IMR-90 (cell line): ENCODE data around the gene PTGR1. TPM values are rescaled to one million over a fixed set of nuclear protein-coding genes. Genes with fewer than 3 reads are reported as not detected.

Source experiments
- ATAC-seq: fragments of 200-7000 bp; cut with Tn5 transposase; 2 replicates; pipeline ENCODE4 v1.9.1; 2020; ENCODE audit warnings: low read depth, mild to moderate bottlenecking, moderate library complexity
- BruUV-seq: library from RNA; stranded (reverse); fragments of 400-500 nt; replicated peaks from 2 replicates; lab custom pipeline; 2021; lab: Mats Ljungman, UMichigan
- CTCF ChIA-PET: fragments of 300-600 bp; formaldehyde crosslinking; extraction: SDS; loops from one replicate; lab custom pipeline; 2021; ENCODE audit warnings: antibody characterized with exemption; lab: Yijun Ruan, JAX
- POLR2A ChIA-PET: fragments of 300-600 bp; sonication (Branson Sonifier 250); formaldehyde crosslinking; loops from one replicate; lab custom pipeline; 2022; ENCODE audit warnings: antibody characterized with exemption; ENCODE audit not compliant: unreplicated experiment; lab: Charles Lee
- DNase-seq: peaks from one replicate; pipeline ENCODE4 v3.0.0; 2013
- H2AFZ ChIP-seq: replicated peaks from 2 replicates; pipeline ENCODE3; 2013; ENCODE audit warnings: low read length, mild to moderate bottlenecking; ENCODE audit not compliant: poor library complexity
- H2AK5ac ChIP-seq: 2 replicates; pipeline ENCODE4 v1.6.1; 2013; ENCODE audit warnings: low read depth, low read length, inconsistent platforms
- H2AK9ac ChIP-seq: replicated peaks from 2 replicates; pipeline ENCODE3; 2013; ENCODE audit warnings: mild to moderate bottlenecking, low read depth, low read length, moderate library complexity; ENCODE audit not compliant: poor library complexity
- H2BK120ac ChIP-seq: 2 replicates; pipeline ENCODE4 v1.6.1; 2013; ENCODE audit warnings: low read depth, low read length, inconsistent platforms
- H2BK15ac ChIP-seq: 3 replicates; pipeline ENCODE4 v1.6.1; 2013; ENCODE audit warnings: low read depth, low read length, inconsistent platforms
- H2BK20ac ChIP-seq: 2 replicates; pipeline ENCODE4 v1.6.1; 2013; ENCODE audit warnings: low read depth, mild to moderate bottlenecking, inconsistent platforms, low read length, moderate library complexity
- H2BK5ac ChIP-seq: 2 replicates; pipeline ENCODE4 v1.6.1; 2013; ENCODE audit warnings: mild to moderate bottlenecking, low read depth, low read length, inconsistent platforms; ENCODE audit not compliant: poor library complexity, severe bottlenecking
- H3K14ac ChIP-seq: replicated peaks from 2 replicates; pipeline ENCODE4 v1.6.1; 2013; ENCODE audit warnings: low read depth, low read length, inconsistent platforms
- H3K18ac ChIP-seq: 2 replicates; pipeline ENCODE4 v1.6.1; 2013; ENCODE audit warnings: low read depth, low read length, control low read depth
- H3K23ac ChIP-seq: 2 replicates; pipeline ENCODE4 v1.6.1; 2013; ENCODE audit warnings: low read depth, low read length, inconsistent platforms
- H3K27ac ChIP-seq: 2 replicates; pipeline ENCODE4 v1.5.1; 2013; ENCODE audit warnings: mild to moderate bottlenecking, control low read depth, low read length; ENCODE audit not compliant: insufficient read depth
- H3K27me3 ChIP-seq: 2 replicates; pipeline ENCODE4 v1.6.1; 2013; ENCODE audit warnings: low read length; ENCODE audit not compliant: control insufficient read depth, insufficient read depth
- H3K36me3 ChIP-seq: 2 replicates; pipeline ENCODE4 v1.6.1; 2013; ENCODE audit warnings: low read length, mixed read lengths; ENCODE audit not compliant: control insufficient read depth, insufficient read depth
- H3K4ac ChIP-seq: 2 replicates; pipeline ENCODE4 v1.6.1; 2013; ENCODE audit warnings: low read depth, low read length, inconsistent platforms
- H3K4me1 ChIP-seq: 2 replicates; pipeline ENCODE4 v1.6.1; 2013; ENCODE audit warnings: low read length, mixed read lengths; ENCODE audit not compliant: control insufficient read depth, insufficient read depth
- H3K4me2 ChIP-seq: 2 replicates; pipeline ENCODE4 v1.6.1; 2013; ENCODE audit warnings: low read depth, mild to moderate bottlenecking, control low read depth, low read length, moderate library complexity
- H3K4me3 ChIP-seq: 2 replicates; pipeline ENCODE4 v1.5.1; 2013; ENCODE audit warnings: low read depth, mild to moderate bottlenecking, control low read depth, low read length, moderate library complexity; ENCODE audit not compliant: insufficient read depth
- H3K56ac ChIP-seq: 2 replicates; pipeline ENCODE4 v1.6.1; 2013; ENCODE audit warnings: low read length, inconsistent platforms; ENCODE audit not compliant: insufficient read depth; ENCODE audit errors: extremely low read depth
- H3K79me1 ChIP-seq, 2 experiments: 2 replicates each; pipeline ENCODE4 v1.6.1; 2013; ENCODE audit warnings: low read length in 2 of 2, inconsistent platforms in 1 of 2, low read depth in 1 of 2
- H3K9ac ChIP-seq: 2 replicates; pipeline ENCODE4 v1.6.1; 2013; ENCODE audit warnings: low read depth, low read length, control low read depth
- H3K9me1 ChIP-seq: 2 replicates; pipeline ENCODE4 v1.6.1; 2013; ENCODE audit warnings: low read length, inconsistent platforms; ENCODE audit not compliant: insufficient read depth
- H3K9me3 ChIP-seq: 2 replicates; pipeline ENCODE4 v1.6.1; 2013; ENCODE audit warnings: low read length; ENCODE audit not compliant: control insufficient read depth, insufficient read depth
- H4K20me1 ChIP-seq: 2 replicates; pipeline ENCODE4 v1.6.1; 2013; ENCODE audit warnings: low read length, inconsistent platforms; ENCODE audit not compliant: insufficient read depth
- H4K5ac ChIP-seq: 2 replicates; pipeline ENCODE4 v1.6.1; 2013; ENCODE audit warnings: mild to moderate bottlenecking, low read depth, low read length, control low read depth
- H4K8ac ChIP-seq, 2 experiments: 2 replicates each; pipeline ENCODE4 v1.6.1; 2013; ENCODE audit warnings: low read depth in 2 of 2, low read length in 2 of 2, control low read depth in 1 of 2, inconsistent platforms in 1 of 2
- H4K91ac ChIP-seq: 2 replicates; pipeline ENCODE4 v1.6.1; 2013; ENCODE audit warnings: low read depth, low read length, inconsistent platforms; ENCODE audit not compliant: insufficient read depth
- BHLHE40 ChIP-seq: fragments of 150-350 bp; IDR thresholded peaks from 2 replicates; pipeline ENCODE4 v1.6.1; 2016; ENCODE audit warnings: mild to moderate bottlenecking, low read depth, low read length
- CEBPB ChIP-seq: IDR thresholded peaks from 2 replicates; pipeline ENCODE4 v1.6.1; 2012; ENCODE audit warnings: low read depth, low read length, improper control_type of control experiment
- CHD1 ChIP-seq: IDR thresholded peaks from 2 replicates; pipeline ENCODE4 v1.6.1; 2012; ENCODE audit warnings: low read depth, low read length, improper control_type of control experiment
- FOS ChIP-seq: fragments of 150-350 bp; IDR thresholded peaks from 2 replicates; pipeline ENCODE4 v1.6.1; 2016; ENCODE audit warnings: low read depth, low read length
- MAFK ChIP-seq: IDR thresholded peaks from 2 replicates; pipeline ENCODE4 v1.6.1; 2012; ENCODE audit warnings: low read depth, low read length, improper control_type of control experiment
- MAZ ChIP-seq: IDR thresholded peaks from 2 replicates; pipeline ENCODE4 v1.6.1; 2012; ENCODE audit warnings: low read depth, mild to moderate bottlenecking, low read length, improper control_type of control experiment, moderate library complexity, borderline replicate concordance
- MXI1 ChIP-seq: IDR thresholded peaks from 2 replicates; pipeline ENCODE4 v1.6.1; 2012; ENCODE audit warnings: low read depth, mild to moderate bottlenecking, low read length, moderate library complexity, borderline replicate concordance
- NFE2L2 ChIP-seq: fragments of 150-350 bp; IDR thresholded peaks from 2 replicates; pipeline ENCODE4 v1.6.1; 2016; ENCODE audit warnings: low read depth, mild to moderate bottlenecking, low read length
- POLR2A ChIP-seq: IDR thresholded peaks from 2 replicates; pipeline ENCODE4 v1.6.1; 2012; ENCODE audit warnings: mild to moderate bottlenecking, low read depth, low read length
- RAD21 ChIP-seq: IDR thresholded peaks from 2 replicates; pipeline ENCODE4 v1.6.1; 2012; ENCODE audit warnings: low read length, improper control_type of control experiment
- RCOR1 ChIP-seq: IDR thresholded peaks from 2 replicates; pipeline ENCODE4 v1.6.1; 2012; ENCODE audit warnings: mild to moderate bottlenecking, low read length, improper control_type of control experiment; ENCODE audit not compliant: insufficient replicate concordance
- RFX5 ChIP-seq: IDR thresholded peaks from 2 replicates; pipeline ENCODE4 v1.8.0; 2012; ENCODE audit warnings: low read depth, mild to moderate bottlenecking, low read length, moderate library complexity
- SMC3 ChIP-seq: fragments of 150-350 bp; IDR thresholded peaks from 2 replicates; pipeline ENCODE4 v1.6.1; 2016; ENCODE audit warnings: low read depth, mild to moderate bottlenecking, antibody characterized with exemption, low read length, moderate library complexity
- WGBS, 2 experiments: methylation state at CpG; one replicate each; pipeline versions ENCODE4 v1.1.5 to v1.1.7; 2013; ENCODE audit warnings: missing lambda C conversion rate in 2 of 2; ENCODE audit not compliant: insufficient read length in 1 of 2; ENCODE audit errors: extremely low coverage in 2 of 2; 5-methylcytosine and 5-hydroxymethylcytosine counted together
- dilution Hi-C: fragments of 300-500 bp; cut with HindIII; formaldehyde crosslinking; loops from one replicate; pipeline ENCODE4 v1.14.3; 2018; ENCODE audit warnings: low sequenced_read_pairs; ENCODE audit not compliant: unreplicated experiment
- in situ Hi-C: fragments of 300-500 bp; cut with MboI; formaldehyde crosslinking; loops from 3 replicates; pipeline ENCODE4 v1.14.3; 2019; ENCODE audit warnings: low sequenced_read_pairs, inconsistent platforms, mixed read lengths
- intact Hi-C: fragments of 100-400 bp; cut with micrococcal nuclease; formaldehyde crosslinking; loops from 2 replicates; pipeline ENCODE4 v1.10.0; 2022
- polyA plus RNA-seq, 3 experiments: library from polyadenylated mRNA; depleted of rRNA; stranded (reverse); fragments of >200 nt; gene quantifications; 2 replicates each; pipeline ENCODE4 v1.2.3, GENCODE V29; 2012; ENCODE audit warnings: low replicate concordance in 1 of 3
- total RNA-seq: library from RNA; depleted of rRNA; stranded (reverse); fragments of >200 nt; gene quantifications from 2 replicates; pipeline ENCODE4 v1.2.3, GENCODE V29; 2012
- TF ChIP-seq, protein P1 (sequence below): conservative IDR thresholded peaks from 2 replicates; pipeline ENCODE4 v1.5.1; 2012; ENCODE audit warnings: mild to moderate bottlenecking, low read depth, low read length, improper control_type of control experiment
- TF ChIP-seq, protein P2 (sequence below): fragments of 150-350 bp; IDR thresholded peaks from 2 replicates; pipeline ENCODE4 v1.6.1; 2016; ENCODE audit warnings: low read depth, mild to moderate bottlenecking, low read length, moderate library complexity, borderline replicate concordance
- TF ChIP-seq, protein P3 (sequence below): fragments of 150-350 bp; IDR thresholded peaks from 2 replicates; pipeline ENCODE4 v1.6.1; 2017; ENCODE audit warnings: mild to moderate bottlenecking, antibody characterized with exemption, low read length, low read depth

PTGR1 gene
- total and polyA plus RNA-seq, 2 of the 4 experiments (the other 2 are of a cell fraction), result 45.9 to 72.7 TPM

DNA sequence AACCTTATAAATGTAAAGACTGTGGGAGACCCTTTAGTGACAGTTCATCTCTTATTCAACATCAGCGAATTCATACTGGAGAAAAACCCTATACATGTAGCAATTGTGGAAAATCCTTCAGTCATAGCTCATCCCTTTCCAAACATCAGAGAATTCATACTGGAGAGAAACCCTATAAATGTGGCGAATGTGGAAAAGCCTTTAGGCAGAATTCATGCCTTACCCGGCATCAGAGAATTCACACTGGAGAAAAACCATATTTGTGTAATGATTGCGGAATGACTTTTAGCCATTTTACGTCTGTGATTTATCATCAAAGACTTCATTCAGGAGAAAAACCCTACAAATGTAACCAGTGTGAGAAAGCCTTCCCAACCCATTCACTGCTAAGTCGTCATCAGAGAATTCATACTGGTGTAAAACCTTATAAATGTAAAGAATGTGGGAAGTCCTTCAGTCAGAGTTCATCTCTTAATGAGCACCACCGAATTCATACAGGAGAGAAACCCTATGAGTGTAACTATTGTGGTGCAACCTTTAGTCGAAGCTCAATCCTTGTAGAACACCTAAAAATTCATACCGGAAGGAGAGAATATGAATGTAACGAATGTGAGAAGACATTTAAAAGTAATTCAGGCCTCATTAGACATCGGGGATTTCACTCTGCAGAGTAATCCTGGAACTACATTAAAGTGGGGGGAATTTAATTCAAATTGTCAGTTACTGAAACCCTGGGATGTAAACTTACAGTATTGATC lies 56.8 kb downstream of the PTGR1 start:
- Histone ChIP-seq H3K79me1 (no peaks in the 10 kb centered on the region), H2BK15ac (no peak overlapping the region), H2BK5ac (no peak overlapping the region), H3K14ac (no peak overlapping the region), H3K36me3 (no peaks in the 10 kb centered on the region), H3K4ac (no peak overlapping the region), H2BK120ac (no peak overlapping the region), H4K5ac (no peak overlapping the region), H4K91ac (no peak overlapping the region), H3K56ac (no peak overlapping the region), H3K4me1 (no peaks in the 10 kb centered on the region), H2BK20ac (no peak overlapping the region), H2AK9ac (no peak overlapping the region), H4K8ac (no peak overlapping the region), H2AFZ (no peak overlapping the region), H3K27me3 (no peaks in the 10 kb centered on the region), H3K4me2 (no peak overlapping the region), H3K9ac (no peak overlapping the region), H2AK5ac (no peak overlapping the region), H3K9me3 (peaks cover 70% of the 10 kb centered on the region), H3K27ac (no peak overlapping the region), H4K20me1 (no peaks in the 10 kb centered on the region), H3K9me1 (no peaks in the 10 kb centered on the region), H3K18ac (no peak overlapping the region), H3K23ac (no peak overlapping the region), H3K4me3 (no peak overlapping the region)
- in situ Hi-C loops, result no loop called here
- ChIA-PET CTCF (interaction anchor here (1.4 kb wide), 1 partner anchor 12 kb away, joined by 3 read pairs; no protein-coding TSS in a partner anchor), POLR2A (no interaction called here)
- intact Hi-C loops, result no loop called here
- dilution Hi-C loops, result no loop called here
- TF ChIP-seq MAFK, result no peak
- TF ChIP-seq, protein P1, sequence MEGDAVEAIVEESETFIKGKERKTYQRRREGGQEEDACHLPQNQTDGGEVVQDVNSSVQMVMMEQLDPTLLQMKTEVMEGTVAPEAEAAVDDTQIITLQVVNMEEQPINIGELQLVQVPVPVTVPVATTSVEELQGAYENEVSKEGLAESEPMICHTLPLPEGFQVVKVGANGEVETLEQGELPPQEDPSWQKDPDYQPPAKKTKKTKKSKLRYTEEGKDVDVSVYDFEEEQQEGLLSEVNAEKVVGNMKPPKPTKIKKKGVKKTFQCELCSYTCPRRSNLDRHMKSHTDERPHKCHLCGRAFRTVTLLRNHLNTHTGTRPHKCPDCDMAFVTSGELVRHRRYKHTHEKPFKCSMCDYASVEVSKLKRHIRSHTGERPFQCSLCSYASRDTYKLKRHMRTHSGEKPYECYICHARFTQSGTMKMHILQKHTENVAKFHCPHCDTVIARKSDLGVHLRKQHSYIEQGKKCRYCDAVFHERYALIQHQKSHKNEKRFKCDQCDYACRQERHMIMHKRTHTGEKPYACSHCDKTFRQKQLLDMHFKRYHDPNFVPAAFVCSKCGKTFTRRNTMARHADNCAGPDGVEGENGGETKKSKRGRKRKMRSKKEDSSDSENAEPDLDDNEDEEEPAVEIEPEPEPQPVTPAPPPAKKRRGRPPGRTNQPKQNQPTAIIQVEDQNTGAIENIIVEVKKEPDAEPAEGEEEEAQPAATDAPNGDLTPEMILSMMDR, result no peak
- TF ChIP-seq MAZ, result no peak
- no peak for TF ChIP-seq RFX5
- TF ChIP-seq, protein P2, sequence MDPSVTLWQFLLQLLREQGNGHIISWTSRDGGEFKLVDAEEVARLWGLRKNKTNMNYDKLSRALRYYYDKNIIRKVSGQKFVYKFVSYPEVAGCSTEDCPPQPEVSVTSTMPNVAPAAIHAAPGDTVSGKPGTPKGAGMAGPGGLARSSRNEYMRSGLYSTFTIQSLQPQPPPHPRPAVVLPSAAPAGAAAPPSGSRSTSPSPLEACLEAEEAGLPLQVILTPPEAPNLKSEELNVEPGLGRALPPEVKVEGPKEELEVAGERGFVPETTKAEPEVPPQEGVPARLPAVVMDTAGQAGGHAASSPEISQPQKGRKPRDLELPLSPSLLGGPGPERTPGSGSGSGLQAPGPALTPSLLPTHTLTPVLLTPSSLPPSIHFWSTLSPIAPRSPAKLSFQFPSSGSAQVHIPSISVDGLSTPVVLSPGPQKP, result no peak
- TF ChIP-seq MXI1, result no peak
- no peak for TF ChIP-seq BHLHE40
- no peak for TF ChIP-seq RCOR1
- TF ChIP-seq CEBPB, result no peak
- TF ChIP-seq FOS, result no peak
- no peak for TF ChIP-seq CHD1
- TF ChIP-seq POLR2A, result no peak
- TF ChIP-seq SMC3, result no peak
- no peak for TF ChIP-seq NFE2L2
- TF ChIP-seq, protein P3, sequence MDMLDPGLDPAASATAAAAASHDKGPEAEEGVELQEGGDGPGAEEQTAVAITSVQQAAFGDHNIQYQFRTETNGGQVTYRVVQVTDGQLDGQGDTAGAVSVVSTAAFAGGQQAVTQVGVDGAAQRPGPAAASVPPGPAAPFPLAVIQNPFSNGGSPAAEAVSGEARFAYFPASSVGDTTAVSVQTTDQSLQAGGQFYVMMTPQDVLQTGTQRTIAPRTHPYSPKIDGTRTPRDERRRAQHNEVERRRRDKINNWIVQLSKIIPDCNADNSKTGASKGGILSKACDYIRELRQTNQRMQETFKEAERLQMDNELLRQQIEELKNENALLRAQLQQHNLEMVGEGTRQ, result no peak
- no peak for TF ChIP-seq RAD21
- DNase-seq (no peak), ATAC-seq (no peak)
- WGBS, 2 experiments, result 100% methylated on average over 2 of the region's 11 CpGs; no CpG with 5 or more reads in 1 of the 2 experiments
- BruUV-seq, result no TSS peak
